ENCODE data around the gene RMDN3.

RMDN3 gene

DNA sequence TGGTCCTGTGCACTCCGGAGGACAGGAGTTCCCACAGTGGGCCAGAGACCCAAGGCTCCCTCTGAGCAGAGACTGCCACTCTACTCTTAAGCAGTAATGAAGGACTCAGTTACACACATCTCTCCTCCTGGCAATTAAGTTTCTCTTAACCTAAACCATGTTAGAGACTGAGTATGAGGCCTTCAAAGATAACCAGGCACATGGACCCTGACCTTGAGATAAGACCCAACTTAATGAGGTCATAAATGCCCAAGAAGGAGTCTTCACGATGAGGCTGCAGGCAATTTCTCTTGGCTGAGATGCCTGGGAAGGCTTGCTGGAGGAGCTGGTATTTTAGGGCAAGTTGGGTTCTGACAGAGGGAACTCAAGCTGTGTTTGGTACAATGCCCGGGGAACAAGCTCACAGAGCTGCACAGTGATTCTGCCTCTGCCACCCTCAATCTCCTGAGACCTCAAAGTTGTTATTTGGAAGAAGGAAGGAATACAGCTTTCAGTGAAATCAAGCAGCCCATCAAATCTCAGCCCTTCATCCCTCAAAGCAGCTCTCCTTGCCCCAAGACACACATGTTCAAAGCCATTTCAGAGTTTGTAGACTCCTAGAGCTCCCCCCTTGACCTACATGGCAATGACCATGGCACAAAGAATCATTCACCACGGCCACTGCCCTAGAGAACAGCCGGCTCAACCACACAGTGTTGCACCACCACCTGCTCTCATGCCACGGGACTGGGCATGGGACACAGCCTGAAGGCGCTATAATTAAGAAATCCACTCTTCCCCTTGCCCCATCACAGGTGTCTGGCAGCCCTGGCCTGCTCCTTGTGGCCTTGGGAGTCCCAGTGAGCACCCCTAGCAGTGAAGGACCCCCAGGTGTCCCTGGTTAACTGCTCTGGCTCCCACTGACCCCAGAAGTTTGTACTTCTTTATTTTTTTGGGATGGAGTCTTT lies 7.1 kb downstream of the RMDN3 start:
- DNase-seq (ENCODE audit: low read depth), result no peak

DNA sequence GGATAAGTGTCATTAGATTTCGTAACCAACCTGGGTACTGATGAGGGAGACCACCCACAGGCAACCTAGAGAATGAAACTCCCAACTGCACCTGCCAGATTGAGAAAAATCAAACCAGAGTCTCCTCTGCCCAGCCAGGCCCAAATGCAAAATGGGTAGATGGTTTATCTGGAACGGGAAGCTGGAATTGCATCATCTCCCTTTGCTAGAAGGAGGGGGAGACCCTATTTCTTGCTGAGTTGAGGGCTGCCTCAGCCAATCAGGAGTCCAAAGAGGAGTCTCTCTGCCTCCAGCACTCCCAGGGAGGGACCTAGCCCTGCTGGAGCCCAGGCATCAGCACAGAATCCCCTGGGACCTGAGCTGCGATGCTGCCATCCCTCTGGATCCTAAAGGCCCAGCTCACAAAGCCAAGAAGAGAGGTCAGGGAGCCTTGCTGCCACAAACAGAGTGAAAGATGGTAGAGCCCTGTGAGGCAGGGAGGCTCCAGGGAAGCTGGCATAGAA lies 8.1 kb downstream of the RMDN3 start:
- DNase-seq (ENCODE audit: low read depth), result no peak

DNA sequence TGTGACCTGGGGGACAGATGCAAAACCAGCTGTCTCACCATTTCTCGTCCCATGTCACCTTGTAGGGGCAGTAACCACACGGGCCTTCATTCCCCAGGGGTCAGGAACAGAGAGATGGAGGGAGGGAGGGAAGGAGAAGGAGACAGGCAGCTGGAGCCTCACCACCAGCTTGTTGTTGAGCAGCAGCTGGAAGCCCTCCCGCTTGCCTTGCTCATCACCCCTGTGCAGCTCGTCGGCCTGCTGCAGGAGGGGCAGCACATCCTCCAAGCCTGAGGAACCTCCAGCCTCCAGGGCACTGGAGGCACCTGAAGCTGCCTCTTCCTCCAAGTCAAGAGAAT lies 10.3 kb downstream of the RMDN3 start:
- DNase-seq (ENCODE audit: low read depth), result no peak

DNA sequence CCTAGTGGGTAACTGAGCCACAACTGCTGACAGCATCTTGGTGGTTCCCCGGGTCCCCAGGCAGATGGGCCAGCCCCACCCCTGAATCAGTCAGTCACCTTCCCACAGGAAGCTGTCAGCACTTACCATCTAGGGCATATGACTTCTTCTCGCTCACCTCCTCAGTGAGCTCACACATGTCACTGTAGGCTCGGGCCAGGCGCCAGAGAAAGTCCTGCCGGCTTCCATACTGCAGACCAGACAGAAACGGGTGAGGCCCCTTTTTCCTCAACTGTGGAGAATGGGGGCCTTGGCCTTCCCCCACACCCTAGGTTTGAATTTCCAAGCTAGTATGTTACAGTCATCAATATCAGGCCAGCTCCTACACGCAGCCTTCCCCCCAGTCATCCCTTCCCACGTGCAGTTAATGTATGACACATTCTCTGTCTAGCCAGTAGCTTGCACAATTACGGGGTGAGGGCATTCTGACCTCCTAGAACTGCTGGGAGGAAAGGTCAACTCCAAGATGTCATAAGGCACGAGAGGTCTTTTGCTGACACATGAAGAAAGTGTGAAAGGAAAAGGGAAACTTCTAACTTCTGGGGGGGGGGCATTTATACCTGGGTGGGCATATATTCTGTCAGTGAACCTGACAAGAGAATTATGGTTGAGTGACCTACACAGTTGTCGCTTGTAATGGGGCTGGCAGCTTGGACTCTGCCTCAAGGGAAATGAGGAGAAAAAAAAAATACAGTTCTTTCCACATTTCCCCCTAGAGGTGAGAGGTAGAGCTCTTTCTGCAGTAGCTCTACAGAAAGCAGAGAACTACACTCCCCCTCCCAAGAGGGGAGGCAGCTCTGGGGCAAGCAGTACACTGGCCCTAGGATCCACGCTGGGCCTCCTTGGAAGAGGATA lies 10.9 kb downstream of the RMDN3 start:
- DNase-seq (ENCODE audit: low read depth), result peak; percentile 51

DNA sequence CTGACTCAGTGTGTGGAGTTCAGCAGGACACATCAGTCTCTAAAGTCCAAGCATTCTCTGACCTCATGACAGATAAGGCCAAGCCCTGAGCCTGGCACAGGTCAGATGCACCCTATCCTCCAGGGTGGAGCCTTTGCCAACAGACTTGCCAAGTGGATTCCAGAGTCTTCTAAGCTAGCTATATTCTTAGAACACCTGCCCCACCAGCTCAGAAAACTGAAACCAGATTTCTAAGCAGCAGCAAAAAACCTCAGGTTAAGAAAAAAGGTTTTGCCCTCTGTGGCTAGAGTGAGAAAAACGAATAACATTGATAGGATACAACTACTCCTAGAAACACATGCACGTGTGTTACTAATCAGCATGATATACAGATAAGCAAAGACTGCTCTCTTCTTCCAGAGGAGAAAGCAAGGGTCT lies 11.6 kb downstream of the RMDN3 start:
- DNase-seq (ENCODE audit: low read depth), result no peak

DNA sequence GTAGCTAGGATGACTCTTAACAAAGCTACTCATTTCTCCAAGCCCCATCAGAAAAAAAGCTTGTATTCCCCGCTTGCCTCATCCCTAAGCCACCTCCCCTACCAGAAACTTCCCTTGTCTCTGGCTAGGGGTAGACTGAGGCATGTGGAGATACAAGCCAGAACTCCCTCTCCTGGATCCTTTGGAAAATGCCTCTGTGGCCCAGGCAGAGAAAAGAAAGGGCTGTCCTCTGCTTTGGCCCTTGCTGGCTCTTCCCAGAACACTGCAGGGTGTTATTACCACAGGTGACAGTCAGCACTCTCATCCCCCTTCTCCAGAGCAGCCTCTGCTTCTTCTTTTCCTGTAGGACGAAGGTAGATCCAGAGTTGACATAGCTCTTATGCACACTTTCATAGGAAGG lies 15.2 kb downstream of the RMDN3 start:
- DNase-seq (ENCODE audit: low read depth), result no peak

- no peak for DNase-seq (ENCODE audit: low read depth)
These were observed 16.0 kb downstream of the RMDN3 start for GRCh38 chr15:40739047-40739446.

DNA sequence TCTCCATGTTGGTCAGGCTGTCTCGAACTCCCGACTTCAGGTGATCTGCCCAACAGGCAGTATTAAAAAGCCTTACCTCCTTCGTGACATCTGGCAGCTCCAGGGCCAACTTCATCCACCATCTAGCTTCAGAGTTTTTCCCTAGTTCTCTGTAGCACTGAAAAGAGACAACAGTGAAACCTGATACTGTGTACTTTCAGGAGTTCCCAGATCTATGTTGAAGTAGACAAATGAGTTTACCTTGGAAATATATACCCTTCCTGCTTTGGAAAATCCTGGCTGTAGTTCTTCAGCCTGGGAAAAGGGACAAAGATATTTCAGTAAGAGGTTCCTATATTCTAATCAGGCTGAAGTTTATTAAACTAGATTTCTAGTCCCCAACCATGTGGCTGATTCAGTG lies 18.0 kb downstream of the RMDN3 start:
- DNase-seq (ENCODE audit: low read depth), result no peak

DNA sequence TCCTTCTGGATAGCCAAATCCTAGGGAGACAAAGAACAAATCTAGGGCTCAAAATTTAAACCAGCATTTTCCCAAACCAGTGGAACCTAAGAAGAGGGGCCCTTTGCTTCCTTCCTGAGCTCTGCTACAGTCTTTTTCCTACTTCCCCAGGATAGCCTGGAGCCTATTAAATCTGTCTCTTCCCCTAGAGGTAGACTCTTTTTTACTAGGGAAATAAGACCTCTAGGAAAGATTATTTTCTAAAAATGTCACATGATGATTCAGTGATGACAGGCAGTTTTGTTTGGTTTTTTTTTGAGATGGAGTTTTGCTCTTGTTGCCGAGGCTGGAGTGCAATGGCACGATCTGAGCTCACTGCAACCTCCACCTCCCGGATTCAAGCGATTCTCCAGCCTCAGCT lies 18.5 kb downstream of the RMDN3 start:
- no peak for DNase-seq (ENCODE audit: low read depth)

- DNase-seq (ENCODE audit: low read depth), result no peak
These were observed 24.0 kb downstream of the RMDN3 start for GRCh38 chr15:40731034-40731433.

- no peak for DNase-seq (ENCODE audit: low read depth)
These were observed 31.1 kb downstream of the RMDN3 start for GRCh38 chr15:40723919-40724318.

- no peak for DNase-seq (ENCODE audit: low read depth)
These were observed 32.1 kb downstream of the RMDN3 start for GRCh38 chr15:40722934-40723333.

DNA sequence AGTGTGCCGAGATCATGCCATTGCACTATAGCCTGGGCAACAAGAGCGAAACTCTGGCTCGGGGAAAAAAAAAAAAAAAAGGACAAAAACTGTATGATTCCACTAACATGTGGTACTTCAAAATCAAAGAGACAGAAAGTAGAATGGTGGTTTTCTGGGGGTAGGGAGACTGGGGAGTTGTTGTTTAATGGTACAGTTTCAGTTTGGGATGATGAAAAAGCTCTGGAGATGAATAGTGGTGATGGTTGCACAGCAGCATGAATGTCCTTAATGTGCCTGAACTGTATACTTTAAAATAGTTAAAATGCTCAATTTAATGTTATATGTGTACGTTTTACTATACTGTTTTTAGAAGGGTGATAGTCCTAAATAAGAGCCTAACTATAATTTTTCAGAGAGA lies 32.7 kb downstream of the RMDN3 start:
- no peak for DNase-seq (ENCODE audit: low read depth)

GRCh38 chr15:40721701-40722100 lies 33.4 kb downstream of the RMDN3 start:
- DNase-seq (ENCODE audit: low read depth), result no peak

DNA sequence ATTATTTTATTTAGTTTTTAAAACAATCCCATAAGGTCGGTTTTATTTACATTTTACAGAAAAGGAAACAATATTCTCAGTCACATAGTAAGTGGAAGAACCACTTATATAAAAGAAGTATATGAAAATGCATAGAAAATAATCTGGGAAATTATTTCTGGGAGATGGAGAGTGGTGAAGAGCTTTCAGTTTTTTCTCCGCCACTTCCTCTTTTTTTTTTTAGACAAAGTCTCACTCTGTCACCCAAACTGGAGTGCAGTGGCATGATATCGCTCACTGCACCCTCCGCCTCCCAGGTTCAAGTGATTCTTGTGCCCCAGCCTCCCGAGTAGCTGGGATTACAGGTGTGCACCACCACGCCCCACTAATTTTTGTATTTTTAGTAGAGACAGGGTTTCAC lies 38.9 kb downstream of the RMDN3 start:
- no peak for DNase-seq (ENCODE audit: low read depth)

GRCh38 chr15:40714144-40714543 lies 40.9 kb downstream of the RMDN3 start:
- no peak for DNase-seq (ENCODE audit: low read depth)

- DNase-seq (ENCODE audit: low read depth), result no peak
These were observed 48.9 kb downstream of the RMDN3 start for GRCh38 chr15:40706121-40706520.

DNA sequence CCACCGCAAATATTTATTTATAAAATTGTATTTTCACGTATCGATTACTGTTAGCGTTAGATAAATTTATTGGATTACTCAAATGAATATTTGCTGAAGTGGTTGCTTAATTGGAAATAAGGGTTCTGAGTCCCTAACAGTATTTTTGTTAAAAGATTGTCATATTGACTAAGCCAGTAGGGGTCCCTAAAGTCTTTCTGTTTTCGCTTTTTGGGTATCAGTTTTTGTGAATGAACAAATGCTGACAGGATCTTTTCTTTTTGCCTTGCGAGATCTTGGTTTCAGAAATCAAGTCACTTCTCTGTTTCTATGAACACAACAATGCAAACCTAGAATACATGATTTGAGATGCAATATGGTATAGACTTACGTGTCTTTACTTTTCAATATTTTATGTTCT lies 53.0 kb downstream of the RMDN3 start:
- no peak for DNase-seq (ENCODE audit: low read depth)

- no peak for DNase-seq (ENCODE audit: low read depth)
These were observed 57.1 kb downstream of the RMDN3 start for GRCh38 chr15:40697916-40698315.

DNA sequence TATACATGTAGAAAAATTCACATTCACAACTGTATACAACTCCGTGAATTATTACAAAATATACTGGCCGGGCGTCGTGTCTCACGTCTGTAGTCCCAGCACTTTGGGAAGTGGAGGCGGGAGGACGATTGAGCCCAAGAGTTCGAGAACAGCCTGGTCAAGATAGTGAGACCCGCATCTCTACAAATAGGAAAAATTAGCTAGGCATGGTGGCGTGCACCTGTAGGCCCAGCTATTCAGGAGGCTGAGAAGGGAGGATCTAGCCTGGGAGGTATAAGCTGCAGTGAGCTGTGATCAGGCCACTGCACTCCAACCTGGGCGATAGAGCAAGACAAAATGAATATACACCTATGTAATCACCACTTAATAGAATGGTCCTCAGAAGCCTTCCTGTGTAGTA lies 58.8 kb downstream of the RMDN3 start:
- DNase-seq (ENCODE audit: low read depth), result no peak

DNA sequence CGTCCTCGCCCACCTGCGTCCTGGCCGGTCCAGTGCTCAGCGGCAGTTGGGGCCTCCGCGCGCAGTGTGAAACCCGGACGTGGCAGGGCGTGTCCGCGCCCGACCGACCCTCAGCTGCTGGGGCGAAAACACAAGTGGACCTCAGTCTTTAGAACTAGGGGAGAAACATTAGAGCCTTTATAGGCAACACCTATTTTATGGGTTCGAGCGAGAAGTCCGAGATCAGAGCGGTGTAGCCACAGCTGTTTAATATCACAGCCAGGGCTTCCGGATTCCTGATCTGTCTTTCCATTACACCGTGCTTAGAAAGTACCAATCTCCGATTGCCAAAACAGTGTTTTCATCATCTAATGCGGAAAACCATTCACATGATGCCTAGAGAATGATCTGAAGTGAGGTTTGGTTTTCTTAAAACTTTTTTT lies 59.6 kb downstream of the RMDN3 start:
- DNase-seq (ENCODE audit: low read depth), result no peak

DNA sequence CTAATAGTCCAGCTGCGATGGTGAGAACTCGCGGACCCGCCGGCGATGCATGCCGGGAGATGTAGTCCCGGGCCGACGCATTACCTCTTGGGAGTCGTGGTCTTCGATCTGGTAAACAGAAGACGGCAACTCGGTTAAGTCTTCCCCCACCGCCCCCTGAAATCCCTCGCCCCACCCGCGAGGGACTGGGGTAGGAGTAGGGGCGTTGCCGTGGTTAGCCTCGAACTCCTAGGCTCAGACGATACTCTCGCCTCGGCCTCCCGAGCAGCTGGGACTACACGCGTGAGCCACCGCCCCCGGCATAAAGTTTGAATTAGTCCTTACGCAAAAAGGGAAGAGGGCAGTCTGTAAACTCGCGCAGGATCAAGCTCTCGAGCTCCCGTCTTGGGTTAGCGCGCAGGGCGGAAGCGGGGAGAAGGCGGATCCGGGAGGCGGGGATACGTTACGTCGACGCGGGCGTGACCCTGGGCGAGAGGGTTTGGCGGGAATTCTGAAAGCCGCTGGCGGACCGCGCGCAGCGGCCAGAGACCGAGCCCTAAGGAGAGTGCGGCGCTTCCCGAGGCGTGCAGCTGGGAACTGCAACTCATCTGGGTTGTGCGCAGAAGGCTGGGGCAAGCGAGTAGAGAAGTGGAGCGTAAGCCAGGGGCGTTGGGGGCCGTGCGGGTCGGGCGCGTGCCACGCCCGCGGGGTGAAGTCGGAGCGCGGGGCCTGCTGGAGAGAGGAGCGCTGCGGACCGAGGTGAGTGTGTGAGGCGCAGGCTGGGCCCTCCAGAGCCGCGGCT lies 60.2 kb downstream of the RMDN3 start, which contains the start of gene RAD51:
TSS of gene RAD51 (plus strand) at position 487 of the 781 bp plus-strand sequence. CDS start 3,585 bp downstream, outside the sequence.
- peak; percentile 90 for DNase-seq (ENCODE audit: low read depth)
